BLaER1 treated with 17β-estradiol and CSF1 and Interleukin-3, amounts not matched to agents 10 nM and 100 nM (cell line): ENCODE measurements around the gene SLC20A1.
"Not testable (repeated sequence)": the region's sequence is repeated elsewhere in the genome, so short reads cannot be mapped to it uniquely, and the experiment has no call there.

Experiments used
- H3K27ac ChIP-seq, 11 experiments: shearing (Covaris generic); formaldehyde crosslinking; 2 replicates each; pipeline ENCODE4 v1.8.1; 2022
- H3K27me3 ChIP-seq, 11 experiments: shearing (Covaris generic); formaldehyde crosslinking; 2 replicates each; pipeline ENCODE4 v1.8.1; 2022
- H3K36me3 ChIP-seq, 11 experiments: shearing (Covaris generic); formaldehyde crosslinking; 2 replicates each; pipeline ENCODE4 v1.8.1; 2022
- H3K4me1 ChIP-seq, 10 experiments: shearing (Covaris generic); formaldehyde crosslinking; 2 replicates each; pipeline ENCODE4 v1.8.1; 2022
- H3K4me2 ChIP-seq, 11 experiments: shearing (Covaris generic); formaldehyde crosslinking; 2 replicates each; pipeline ENCODE4 v1.8.1; 2022
- H3K4me3 ChIP-seq, 10 experiments: shearing (Covaris generic); formaldehyde crosslinking; 2 replicates each; pipeline ENCODE4 v1.8.1; 2022
- H3K9ac ChIP-seq, 11 experiments: shearing (Covaris generic); formaldehyde crosslinking; 2 replicates each; pipeline ENCODE4 v1.8.1; 2022
- H3K9me3 ChIP-seq, 11 experiments: shearing (Covaris generic); formaldehyde crosslinking; replicated peaks in 1 of 11; 2 replicates each; pipeline ENCODE4 v1.8.1; 2022
- H4K20me1 ChIP-seq, 11 experiments: shearing (Covaris generic); formaldehyde crosslinking; 2 replicates each; pipeline ENCODE4 v1.8.1; 2022
- Cebpa-rat ChIP-seq, 11 experiments: shearing (Covaris generic); IDR thresholded peaks; 2 replicates each; pipeline ENCODE4 v1.8.1; 2022

SLC20A1 gene

DNA sequence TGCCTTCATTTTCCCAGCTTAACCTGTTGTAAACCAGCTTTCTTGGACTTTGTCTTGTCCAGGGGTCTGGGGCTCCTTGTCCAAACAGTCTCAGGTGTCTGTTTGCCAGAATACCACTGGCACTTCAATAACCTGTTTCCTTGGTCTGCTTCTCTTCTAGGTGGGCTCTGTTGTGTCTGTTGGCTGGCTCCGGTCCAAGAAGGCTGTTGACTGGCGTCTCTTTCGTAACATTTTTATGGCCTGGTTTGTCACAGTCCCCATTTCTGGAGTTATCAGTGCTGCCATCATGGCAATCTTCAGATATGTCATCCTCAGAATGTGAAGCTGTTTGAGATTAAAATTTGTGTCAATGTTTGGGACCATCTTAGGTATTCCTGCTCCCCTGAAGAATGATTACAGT, 17.0 kb downstream of the SLC20A1 start:
- H3K27ac ChIP-seq = peak overlapping the region in 3 of 11 experiments; percentile 7 to 22 (median 16); a peak in 2 of 22 replicates
- peak overlapping the region in 3 of 11 experiments; percentile 9 to 40 (median 17); a peak in 3 of 22 replicates for H3K9ac ChIP-seq
- H3K27me3 ChIP-seq = no peaks in the 10 kb centered on the region
- no peak for TF ChIP-seq Cebpa-rat (IDR thresholded peaks at IDR 0.05)
- H3K4me2 ChIP-seq = peak overlapping the region in 2 of 11 experiments; percentile 8 to 46; a peak in 3 of 22 replicates
- peaks cover 0 to 99% (median 41%) of the 10 kb centered on the region in 10 experiments; a peak in 12 of 20 replicates for H3K4me1 ChIP-seq
- peaks cover 82 to 98% (median 91%) of the 10 kb centered on the region in 11 experiments for H3K36me3 ChIP-seq
- H3K9me3 ChIP-seq = no peaks in the 10 kb centered on the region
- H4K20me1 ChIP-seq = peaks cover 42 to 91% (median 66%) of the 10 kb centered on the region in 11 experiments
- H3K4me3 ChIP-seq = no peak overlapping the region

DNA sequence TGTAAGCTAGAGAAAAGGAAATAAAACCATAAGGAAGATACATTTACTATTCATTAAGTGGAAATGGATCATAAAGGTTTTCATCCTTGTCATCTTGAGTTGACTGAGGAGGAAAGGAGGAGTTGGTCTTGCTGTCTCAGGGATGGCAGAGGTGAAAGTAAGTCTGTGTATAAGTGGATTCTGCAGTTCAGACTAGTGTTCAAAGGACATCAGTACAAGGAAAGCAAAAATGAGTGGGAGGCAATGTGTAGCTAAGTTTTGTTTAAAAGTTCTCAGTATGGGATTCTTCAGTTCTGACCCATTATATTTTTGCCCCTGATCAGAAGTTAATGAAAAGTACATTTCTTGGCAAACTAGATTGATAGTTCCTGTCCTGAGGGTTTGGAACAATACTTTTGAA, 18.9 kb downstream of the SLC20A1 start:
- Histone ChIP-seq H3K36me3 (peaks cover 64 to 84% (median 73%) of the 10 kb centered on the region in 11 experiments), H3K4me3 (no peak overlapping the region), H3K4me1 (peaks cover 0 to 81% (median 34%) of the 10 kb centered on the region in 10 experiments; a peak in 11 of 20 replicates)

DNA sequence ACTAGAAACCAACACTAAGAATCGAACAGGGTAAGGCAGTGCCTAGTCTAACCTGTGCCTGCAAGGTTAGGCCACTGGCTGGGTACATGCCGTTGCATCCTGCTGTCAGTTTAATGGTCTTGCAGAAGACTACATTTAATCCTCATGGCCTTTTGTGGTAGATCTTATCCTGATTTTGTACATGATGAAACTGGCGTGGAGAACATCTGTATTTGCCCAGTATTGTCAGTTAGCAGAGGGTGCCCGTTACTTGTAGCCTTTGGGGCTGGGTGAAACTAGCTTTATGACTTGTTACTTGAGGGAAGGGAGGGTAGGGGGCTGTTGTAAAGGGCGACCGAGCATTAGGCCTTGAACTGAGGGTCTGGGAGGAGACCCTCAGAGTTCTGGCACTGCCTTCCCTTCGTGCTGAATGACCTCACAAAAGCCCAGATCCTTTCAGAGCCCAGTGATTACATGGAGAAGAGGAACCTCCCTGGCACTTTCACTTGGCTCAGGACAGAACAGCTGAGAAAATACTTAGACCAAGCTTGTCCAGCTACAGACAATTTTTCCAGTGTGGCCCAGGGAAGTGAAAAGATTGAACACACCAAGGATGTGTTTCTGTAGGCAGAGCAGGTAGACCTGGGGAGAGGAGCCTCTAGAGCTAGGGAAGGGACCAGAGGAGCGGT, 19.5 kb downstream of the SLC20A1 start:
- H4K20me1 ChIP-seq = peaks cover 21 to 66% (median 41%) of the 10 kb centered on the region in 11 experiments; a peak in 20 of 22 replicates
- H3K36me3 ChIP-seq = peaks cover 58 to 78% (median 67%) of the 10 kb centered on the region in 11 experiments
- H3K4me3 ChIP-seq = no peak overlapping the region
- peak overlapping the region in 2 of 11 experiments; percentile 19 to 28; a peak in 2 of 22 replicates for H3K9ac ChIP-seq
- H3K9me3 ChIP-seq = no peaks in the 10 kb centered on the region
- H3K4me1 ChIP-seq = peaks cover 0 to 81% (median 29%) of the 10 kb centered on the region in 10 experiments; a peak in 11 of 20 replicates
- peak overlapping the region in 8 of 11 experiments; percentile 5 to 53 (median 34); a peak in 11 of 22 replicates for H3K27ac ChIP-seq
- TF ChIP-seq Cebpa-rat (IDR thresholded peaks at IDR 0.05) = no peak
- H3K4me2 ChIP-seq = peak overlapping the region in 4 of 11 experiments; percentile 25 to 44 (median 34); a peak in 7 of 22 replicates
- H3K27me3 ChIP-seq = no peaks in the 10 kb centered on the region

More for the DNA sequence above, 18.9 kb downstream of the SLC20A1 start:
- no peak for TF ChIP-seq Cebpa-rat (IDR thresholded peaks at IDR 0.05)
- H3K9ac ChIP-seq = peak overlapping the region in 2 of 11 experiments; percentile 19 to 28; a peak in 2 of 22 replicates
- H4K20me1 ChIP-seq = peaks cover 26 to 71% (median 47%) of the 10 kb centered on the region in 11 experiments; a peak in 20 of 22 replicates
- H3K27me3 ChIP-seq = no peaks in the 10 kb centered on the region
- H3K27ac ChIP-seq = peak overlapping the region in 6 of 11 experiments; percentile 5 to 53 (median 32); a peak in 5 of 22 replicates
- H3K4me2 ChIP-seq = peak overlapping the region in 1 of 11 experiments; percentile 37; a peak in 2 of 22 replicates
- no peaks in the 10 kb centered on the region for H3K9me3 ChIP-seq

DNA sequence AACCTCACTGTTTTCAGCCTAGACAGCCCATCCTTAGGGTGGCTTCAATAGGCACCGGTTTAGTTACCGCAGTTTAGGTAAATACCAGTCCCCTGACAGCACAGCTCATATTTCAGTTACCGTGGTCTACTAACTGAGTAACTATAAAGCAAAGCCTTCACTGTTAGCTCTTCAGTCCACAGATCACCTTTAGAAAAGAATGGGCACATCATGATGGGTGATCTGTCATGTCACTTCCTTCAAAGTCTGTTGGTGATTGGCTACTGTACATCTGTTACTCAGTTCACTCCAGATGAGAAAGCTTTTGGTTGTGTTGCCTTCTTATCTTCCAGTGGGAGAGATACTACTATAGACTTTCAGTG, 21.0 kb downstream of the SLC20A1 start:
- Histone ChIP-seq H3K9ac (no peak overlapping the region), H3K27ac (peak overlapping the region in 6 of 11 experiments; percentile 3 to 53 (median 34); a peak in 9 of 22 replicates), H3K36me3 (peaks cover 43 to 64% (median 52%) of the 10 kb centered on the region in 11 experiments), H3K27me3 (no peaks in the 10 kb centered on the region), H3K4me1 (peaks cover 0 to 81% (median 30%) of the 10 kb centered on the region in 10 experiments; a peak in 11 of 20 replicates), H3K4me2 (peak overlapping the region in 5 of 11 experiments; percentile 3 to 38 (median 17); a peak in 6 of 22 replicates), H3K9me3 (no peaks in the 10 kb centered on the region), H4K20me1 (peaks cover 13 to 51% (median 26%) of the 10 kb centered on the region in 11 experiments; a peak in 19 of 22 replicates), H3K4me3 (no peak overlapping the region)
- no peak for TF ChIP-seq Cebpa-rat (IDR thresholded peaks at IDR 0.05)

DNA sequence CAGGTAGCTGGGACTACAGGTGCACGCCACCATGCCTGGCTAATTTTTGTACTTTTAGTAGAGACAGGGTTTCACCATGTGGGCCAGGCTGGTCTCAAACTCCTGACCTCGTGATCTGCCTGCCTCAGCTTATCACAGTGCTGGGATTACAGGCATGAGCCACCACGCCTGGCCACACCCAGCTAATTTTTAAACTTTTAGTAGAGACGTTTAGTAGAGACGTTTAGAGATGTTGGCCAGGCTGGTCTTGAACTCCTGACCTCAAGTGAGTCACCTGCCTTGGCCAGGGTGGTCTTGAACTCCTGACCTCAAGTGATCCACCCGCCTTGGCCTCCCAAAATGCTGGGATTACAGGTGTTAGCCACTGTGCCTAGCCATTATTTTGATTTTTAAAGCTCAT, 21.8 kb downstream of the SLC20A1 start:
- not testable (repeated sequence) for H3K4me3 ChIP-seq, H3K9me3 ChIP-seq, H3K27ac ChIP-seq, H3K4me2 ChIP-seq, H3K9ac ChIP-seq, H3K27me3 ChIP-seq
- Histone ChIP-seq H3K4me1 (peaks cover 0 to 81% (median 31%) of the 10 kb centered on the region in 10 experiments; a peak in 11 of 20 replicates), H3K36me3 (peaks cover 35 to 56% (median 44%) of the 10 kb centered on the region in 11 experiments), H4K20me1 (peaks cover 8 to 43% (median 18%) of the 10 kb centered on the region in 11 experiments; a peak in 17 of 22 replicates)

DNA sequence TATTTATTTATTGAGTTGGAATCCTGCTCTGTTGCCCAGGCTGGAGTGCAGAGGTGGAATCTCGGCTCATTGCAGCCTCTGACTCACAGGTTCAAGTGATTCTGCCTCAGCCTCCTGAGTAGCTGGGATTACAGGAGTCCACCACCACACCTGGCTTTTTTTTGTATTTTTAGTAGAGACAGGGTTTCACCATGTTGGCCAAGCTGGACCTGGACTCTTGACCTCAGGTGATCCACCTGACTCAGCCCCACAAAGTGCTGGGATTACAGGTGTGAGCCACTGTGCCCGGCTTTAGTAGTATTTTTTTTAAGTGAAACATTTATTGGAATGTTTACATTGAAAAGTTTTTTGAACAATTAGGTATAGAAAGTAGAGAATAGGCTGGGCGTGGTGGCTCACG, 23.9 kb downstream of the SLC20A1 start:
- Histone ChIP-seq H3K4me3 (no peak overlapping the region), H3K9ac (no peak overlapping the region), H3K36me3 (peaks cover 14 to 34% (median 23%) of the 10 kb centered on the region in 11 experiments; a peak in 20 of 22 replicates), H3K9me3 (no peaks in the 10 kb centered on the region), H3K27ac (no peak overlapping the region), H3K4me1 (peaks cover 14 to 82% (median 42%) of the 10 kb centered on the region in 10 experiments), H4K20me1 (peaks cover 0 to 22% (median 0%) of the 10 kb centered on the region in 11 experiments; a peak in 7 of 22 replicates), H3K27me3 (no peaks in the 10 kb centered on the region), H3K4me2 (no peak overlapping the region)
- no peak for TF ChIP-seq Cebpa-rat (IDR thresholded peaks at IDR 0.05)

DNA sequence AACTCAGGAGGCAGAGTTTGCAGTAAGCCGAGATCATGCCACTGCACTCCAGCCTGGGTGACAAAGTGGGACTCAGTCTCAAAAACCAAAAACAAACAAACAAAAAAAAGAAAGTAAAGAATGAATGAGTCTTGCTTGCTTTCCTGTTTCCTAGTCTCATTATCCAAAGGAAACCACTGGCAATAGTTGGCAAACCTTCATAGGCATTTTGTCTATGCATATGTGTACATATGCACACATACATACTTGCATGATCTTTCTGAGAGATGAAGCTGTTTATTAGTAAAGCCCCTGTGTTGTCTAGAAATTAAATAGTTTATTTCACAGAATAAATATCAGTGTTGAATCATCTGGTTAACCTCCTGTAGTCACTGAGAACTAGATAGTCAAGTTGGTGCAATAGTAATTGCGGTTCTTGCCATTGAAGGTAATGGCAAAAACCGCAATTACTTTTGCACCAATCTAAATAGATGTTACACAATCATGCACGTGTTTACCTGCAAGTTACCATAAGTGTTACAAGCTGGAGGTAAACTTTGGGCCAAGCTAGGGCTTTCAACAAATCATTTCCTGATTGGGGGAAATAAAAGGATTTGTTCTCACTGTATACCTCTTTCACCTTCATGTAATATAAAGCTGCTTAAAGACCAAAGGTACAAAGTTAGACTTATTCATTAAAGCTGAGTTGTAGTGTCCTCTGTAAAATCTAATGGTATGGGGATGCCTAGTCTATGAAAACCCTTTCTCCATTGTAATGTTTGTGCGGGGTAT, 24.7 kb downstream of the SLC20A1 start:
- Histone ChIP-seq H3K27ac (no peak overlapping the region), H3K9me3 (no peaks in the 10 kb centered on the region), H3K9ac (no peak overlapping the region), H3K4me1 (peaks cover 16 to 82% (median 47%) of the 10 kb centered on the region in 10 experiments), H4K20me1 (peaks cover 0 to 14% (median 0%) of the 10 kb centered on the region in 11 experiments; a peak in 5 of 22 replicates), H3K4me3 (no peak overlapping the region), H3K27me3 (no peaks in the 10 kb centered on the region), H3K4me2 (peak overlapping the region in 3 of 11 experiments; percentile 21 to 66 (median 57); a peak in 3 of 22 replicates), H3K36me3 (peaks cover 10 to 27% (median 15%) of the 10 kb centered on the region in 11 experiments; a peak in 19 of 22 replicates)
- peak in 1 of 11 experiments; percentile 48; a peak in 4 of 22 replicates for TF ChIP-seq Cebpa-rat (IDR thresholded peaks at IDR 0.05)

DNA sequence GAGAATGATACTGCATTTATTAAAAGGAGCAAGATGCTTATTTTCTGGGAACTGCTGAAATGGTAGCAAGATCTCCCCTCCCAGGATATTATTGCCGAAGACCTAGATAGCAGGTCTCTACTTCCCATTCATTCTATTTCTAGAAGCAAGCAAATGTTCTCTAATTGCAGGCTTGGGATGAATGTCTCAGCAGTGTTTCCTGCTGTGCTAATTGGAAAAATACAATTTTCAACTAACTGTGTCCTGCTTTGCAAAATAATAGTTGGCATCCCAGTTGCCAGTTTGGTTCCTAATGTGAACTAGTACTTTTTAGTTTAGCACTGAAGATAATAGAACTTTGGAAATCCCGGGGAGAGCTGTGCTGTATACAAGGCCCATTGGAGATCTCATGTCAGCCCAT, 26.1 kb downstream of the SLC20A1 start:
- TF ChIP-seq Cebpa-rat (IDR thresholded peaks at IDR 0.05) = no peak
- Histone ChIP-seq H3K27me3 (no peaks in the 10 kb centered on the region), H4K20me1 (0 out of 22 replicates have a peak, but pooled peaks cover 0 to under 1% (median 0%) of the 10 kb centered on the region in 11 experiments), H3K4me3 (no peak overlapping the region), H3K9ac (no peak overlapping the region), H3K9me3 (peaks cover 0 to 10% (median 0%) of the 10 kb centered on the region in 11 experiments; a peak in 2 of 22 replicates), H3K4me2 (peak overlapping the region in 6 of 11 experiments; percentile 6 to 66 (median 46); a peak in 10 of 22 replicates), H3K4me1 (peaks cover 16 to 78% (median 40%) of the 10 kb centered on the region in 10 experiments), H3K36me3 (peaks cover 0 to 18% (median 10%) of the 10 kb centered on the region in 11 experiments; a peak in 14 of 22 replicates), H3K27ac (peak overlapping the region in 1 of 11 experiments; percentile 6; a peak in 1 of 22 replicates)
